ENCODE data around the gene ABCG1.

DNA sequence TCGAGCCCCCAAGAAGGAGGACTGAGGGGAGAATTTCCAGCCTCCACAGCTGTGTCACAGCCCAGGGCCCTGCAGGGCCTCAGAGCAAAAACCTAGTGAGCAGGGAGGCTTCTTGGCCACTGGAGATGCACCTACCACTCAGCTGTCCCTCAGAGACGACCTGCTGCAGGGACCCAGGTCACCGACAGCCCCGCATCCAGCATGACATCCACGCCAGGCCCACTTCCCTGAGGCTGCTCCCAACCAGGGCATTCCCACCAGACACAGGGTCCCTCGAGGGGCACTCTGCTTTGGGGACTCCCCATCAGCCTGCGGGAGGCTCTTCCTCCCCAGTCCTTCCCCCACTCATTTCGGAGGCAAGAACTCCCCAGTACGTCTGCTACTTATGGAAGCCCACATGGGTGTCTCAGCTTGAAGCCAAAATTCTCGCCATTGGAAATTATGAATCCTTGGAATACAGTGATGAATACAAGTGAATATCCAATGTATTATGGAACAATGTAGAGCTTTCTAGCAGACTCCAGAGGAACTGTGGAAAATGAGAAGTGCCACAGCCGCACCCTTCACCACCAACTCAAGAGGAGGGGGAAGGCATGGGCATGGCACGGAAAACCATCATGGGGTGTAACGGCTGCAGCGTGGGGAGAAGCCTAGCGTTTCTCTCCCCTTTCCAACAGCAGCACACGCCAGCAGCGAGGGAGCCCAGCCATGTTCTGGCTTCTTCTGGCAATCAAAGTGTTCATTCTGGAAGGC lies 89.4 kb downstream of the ABCG1 start:
- TF ChIP-seq, protein P1, sequence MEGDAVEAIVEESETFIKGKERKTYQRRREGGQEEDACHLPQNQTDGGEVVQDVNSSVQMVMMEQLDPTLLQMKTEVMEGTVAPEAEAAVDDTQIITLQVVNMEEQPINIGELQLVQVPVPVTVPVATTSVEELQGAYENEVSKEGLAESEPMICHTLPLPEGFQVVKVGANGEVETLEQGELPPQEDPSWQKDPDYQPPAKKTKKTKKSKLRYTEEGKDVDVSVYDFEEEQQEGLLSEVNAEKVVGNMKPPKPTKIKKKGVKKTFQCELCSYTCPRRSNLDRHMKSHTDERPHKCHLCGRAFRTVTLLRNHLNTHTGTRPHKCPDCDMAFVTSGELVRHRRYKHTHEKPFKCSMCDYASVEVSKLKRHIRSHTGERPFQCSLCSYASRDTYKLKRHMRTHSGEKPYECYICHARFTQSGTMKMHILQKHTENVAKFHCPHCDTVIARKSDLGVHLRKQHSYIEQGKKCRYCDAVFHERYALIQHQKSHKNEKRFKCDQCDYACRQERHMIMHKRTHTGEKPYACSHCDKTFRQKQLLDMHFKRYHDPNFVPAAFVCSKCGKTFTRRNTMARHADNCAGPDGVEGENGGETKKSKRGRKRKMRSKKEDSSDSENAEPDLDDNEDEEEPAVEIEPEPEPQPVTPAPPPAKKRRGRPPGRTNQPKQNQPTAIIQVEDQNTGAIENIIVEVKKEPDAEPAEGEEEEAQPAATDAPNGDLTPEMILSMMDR (IDR thresholded peaks at IDR 0.05): no peak
- no peak for TF ChIP-seq POLR2A (IDR thresholded peaks at IDR 0.05)

Measured in suprapubic skin (tissue), 3 donors.